Breast epithelium (tissue), 4 donors: Measurements from ENCODE around the gene STK17A. TPM values are rescaled to one million over a fixed set of nuclear protein-coding genes. Genes with fewer than 3 reads are reported as not detected.

ENCODE experiments used
- DNase-seq, 2 donors: peaks; one replicate each; pipeline ENCODE4 v3.0.0-alpha.2; 2019; ENCODE audit warnings: low spot score in 2 of 2
- H3K27ac ChIP-seq, 2 donors: fragments of 200-600 bp; sonication (generic) in 1 of 2; one replicate each; pipeline ENCODE4 v1.5.1; 2016 to 2019; ENCODE audit warnings: mild to moderate bottlenecking in 1 of 2
- H3K27me3 ChIP-seq, 2 donors: fragments of 200-600 bp; sonication (generic) in 1 of 2; one replicate each; pipeline versions ENCODE4 v1.5.1 to v1.6.0; 2017 to 2019; ENCODE audit warnings: control low read depth in 1 of 2, mild to moderate bottlenecking in 1 of 2
- H3K36me3 ChIP-seq: fragments of 200-600 bp; one replicate; pipeline ENCODE4 v1.5.1; 2019
- H3K4me1 ChIP-seq, 2 donors: fragments of 200-600 bp; sonication (generic); one replicate each; pipeline ENCODE4 v1.5.1; 2016 to 2019; ENCODE audit warnings: control low read depth in 1 of 2
- H3K4me3 ChIP-seq, 3 donors: fragments of 200-600 bp; sonication (generic); 1 replicate in 2 of 3; 2 replicates in 1 of 3; pipeline ENCODE4 v1.5.1; 2016 to 2019; ENCODE audit warnings: mild to moderate bottlenecking in 3 of 3, moderate library complexity in 2 of 3
- H3K9me3 ChIP-seq, 2 donors: fragments of 200-600 bp; sonication (generic) in 1 of 2; one replicate each; pipeline ENCODE4 v1.5.1; 2016 to 2019; ENCODE audit warnings: control low read depth in 1 of 2
- POLR2A ChIP-seq: fragments of 450-650 bp; IDR thresholded peaks from one replicate; pipeline ENCODE4 v1.6.1; 2016; ENCODE audit warnings: antibody characterized with exemption, mild to moderate bottlenecking, moderate library complexity
- POLR2AphosphoS5 ChIP-seq, 3 donors: sonication (generic); formaldehyde crosslinking; IDR thresholded peaks; one replicate each; pipeline ENCODE4 v1.6.1; 2017; ENCODE audit warnings: antibody characterized with exemption in 3 of 3
- intact Hi-C: fragments of 100-400 bp; cut with DNase I; formaldehyde crosslinking; loops from one replicate; pipeline ENCODE4 v1.15.1; 2023; ENCODE audit warnings: low total_unique reads
- total RNA-seq, 3 donors: library from RNA; depleted of rRNA; stranded (reverse); fragments of >200 nt; gene quantifications; one replicate each; pipeline ENCODE4 v1.1.0, GENCODE V29; 2016
- TF ChIP-seq, protein P1 (sequence below), 3 donors: fragments of 450-650 bp; IDR thresholded peaks; one replicate each; pipeline ENCODE4 v1.5.1; 2016 to 2017; ENCODE audit warnings: antibody characterized with exemption in 3 of 3, mild to moderate bottlenecking in 3 of 3, moderate library complexity in 3 of 3

The STK17A gene
- total RNA-seq, 3 donors from 2014 or later, result 13.3 to 24.3 (median 24.1) TPM

DNA sequence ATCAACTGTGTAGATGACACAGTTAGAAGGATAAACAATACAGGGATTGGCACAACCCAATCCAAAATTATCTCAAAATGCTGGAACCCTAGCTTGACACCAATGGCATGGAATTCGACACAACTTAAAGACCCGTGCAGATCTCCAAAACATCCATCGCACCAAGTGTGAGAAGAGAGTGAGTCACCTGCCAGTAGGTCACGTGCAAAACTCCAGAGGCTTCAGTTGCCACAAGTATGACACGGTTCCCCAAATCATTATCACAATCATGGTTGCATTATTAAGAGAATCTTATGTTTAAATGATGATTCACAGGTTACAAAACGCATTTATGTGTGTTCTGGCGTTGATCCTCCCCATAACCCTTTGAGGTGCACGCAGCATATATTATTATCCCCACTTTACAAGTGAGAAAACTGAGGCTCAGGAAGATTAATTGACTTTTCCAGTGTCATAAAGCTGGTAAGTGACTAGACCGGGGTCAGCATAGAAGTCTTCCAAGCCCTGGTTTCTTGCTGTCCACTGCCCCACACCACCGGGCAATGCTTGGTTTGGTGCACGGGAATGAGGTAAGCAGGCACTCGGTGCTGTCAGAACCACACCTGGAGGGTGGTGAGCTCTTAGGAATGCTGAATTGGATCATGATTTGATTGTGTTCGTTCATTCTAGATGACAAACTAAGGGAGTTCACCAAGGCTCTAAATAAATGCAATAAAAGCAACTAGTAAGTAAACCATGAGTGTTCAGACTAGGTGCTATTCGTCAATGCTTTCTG lies 23.6 kb upstream of the STK17A start:
- Histone ChIP-seq H3K4me3 (no peak overlapping the region), H3K9me3 (no peaks in the 10 kb centered on the region), H3K27me3 (no peaks in the 10 kb centered on the region), H3K36me3 (no peaks in the 10 kb centered on the region), H3K4me1 (no peaks in the 10 kb centered on the region), H3K27ac (no peak overlapping the region)
- intact Hi-C loops, result no loop called here
- no peak for TF ChIP-seq POLR2AphosphoS5 (IDR thresholded peaks at IDR 0.05)
- no peak for TF ChIP-seq POLR2A
- TF ChIP-seq, protein P1, sequence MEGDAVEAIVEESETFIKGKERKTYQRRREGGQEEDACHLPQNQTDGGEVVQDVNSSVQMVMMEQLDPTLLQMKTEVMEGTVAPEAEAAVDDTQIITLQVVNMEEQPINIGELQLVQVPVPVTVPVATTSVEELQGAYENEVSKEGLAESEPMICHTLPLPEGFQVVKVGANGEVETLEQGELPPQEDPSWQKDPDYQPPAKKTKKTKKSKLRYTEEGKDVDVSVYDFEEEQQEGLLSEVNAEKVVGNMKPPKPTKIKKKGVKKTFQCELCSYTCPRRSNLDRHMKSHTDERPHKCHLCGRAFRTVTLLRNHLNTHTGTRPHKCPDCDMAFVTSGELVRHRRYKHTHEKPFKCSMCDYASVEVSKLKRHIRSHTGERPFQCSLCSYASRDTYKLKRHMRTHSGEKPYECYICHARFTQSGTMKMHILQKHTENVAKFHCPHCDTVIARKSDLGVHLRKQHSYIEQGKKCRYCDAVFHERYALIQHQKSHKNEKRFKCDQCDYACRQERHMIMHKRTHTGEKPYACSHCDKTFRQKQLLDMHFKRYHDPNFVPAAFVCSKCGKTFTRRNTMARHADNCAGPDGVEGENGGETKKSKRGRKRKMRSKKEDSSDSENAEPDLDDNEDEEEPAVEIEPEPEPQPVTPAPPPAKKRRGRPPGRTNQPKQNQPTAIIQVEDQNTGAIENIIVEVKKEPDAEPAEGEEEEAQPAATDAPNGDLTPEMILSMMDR (IDR thresholded peaks at IDR 0.05), result no peak
- no peak for DNase-seq

DNA sequence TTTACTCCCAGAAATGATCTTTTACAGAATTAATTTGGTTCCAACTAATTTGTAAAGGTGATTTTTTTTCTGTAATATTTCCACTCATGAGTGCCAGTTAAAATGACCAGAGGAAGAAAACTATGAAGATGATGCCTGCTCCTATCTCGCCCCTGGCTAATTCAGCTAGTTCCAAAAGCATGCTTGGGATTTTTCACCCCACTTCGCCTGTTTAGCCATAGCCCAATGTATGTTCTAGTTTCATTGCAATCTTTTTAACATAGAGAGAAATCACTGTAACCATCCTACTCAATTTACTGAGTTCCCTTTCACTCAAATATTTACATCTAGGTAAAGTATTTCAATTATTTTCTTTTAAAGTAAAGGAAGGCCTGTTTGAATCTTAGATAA lies 23.0 kb upstream of the STK17A start:
- Histone ChIP-seq H3K27me3 (no peaks in the 10 kb centered on the region), H3K36me3 (no peaks in the 10 kb centered on the region), H3K4me1 (no peaks in the 10 kb centered on the region), H3K9me3 (no peaks in the 10 kb centered on the region), H3K27ac (no peak overlapping the region), H3K4me3 (no peak overlapping the region)
- intact Hi-C loops, result no loop called here
- TF ChIP-seq, protein P1 (IDR thresholded peaks at IDR 0.05), result no peak
- TF ChIP-seq POLR2A (no peak), POLR2AphosphoS5 (IDR thresholded peaks at IDR 0.05) (no peak)
- DNase-seq, result no peak

DNA sequence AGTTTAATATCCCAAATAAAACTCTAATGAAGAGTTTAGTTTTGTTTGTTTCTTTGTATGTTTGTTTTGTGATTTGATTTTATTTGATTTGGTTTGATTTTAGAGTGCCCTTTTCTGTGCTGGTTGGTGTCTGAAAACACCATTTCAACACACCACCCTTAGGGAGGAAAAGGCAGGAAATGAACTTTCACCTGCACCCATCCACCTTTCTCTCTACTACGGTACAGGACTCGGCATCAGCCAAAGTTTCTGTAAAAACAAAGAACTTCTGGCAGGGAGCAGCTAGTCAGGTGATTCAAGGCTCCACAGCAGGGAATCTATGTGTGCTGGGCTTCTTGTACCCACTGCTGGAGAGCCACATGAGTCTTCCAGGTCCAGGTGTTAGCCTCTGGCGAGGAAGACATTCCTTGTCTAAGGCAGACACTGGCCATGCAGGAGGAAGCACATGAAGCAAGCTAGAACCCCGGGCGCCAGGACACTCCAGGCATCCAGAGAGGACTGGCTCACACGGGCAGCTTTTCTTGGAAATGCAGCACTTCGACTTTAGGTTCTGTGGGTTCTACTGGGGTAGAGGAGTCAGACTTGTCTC lies 22.1 kb upstream of the STK17A start:
- H3K27me3 ChIP-seq, result no peaks in the 10 kb centered on the region
- H3K36me3 ChIP-seq, result no peaks in the 10 kb centered on the region
- DNase-seq, result no peak
- intact Hi-C loops, result no loop called here
- H3K4me3 ChIP-seq, result no peak overlapping the region
- H3K9me3 ChIP-seq, result no peaks in the 10 kb centered on the region
- no peak for TF ChIP-seq POLR2A
- TF ChIP-seq, protein P1 (IDR thresholded peaks at IDR 0.05), result no peak
- TF ChIP-seq POLR2AphosphoS5 (IDR thresholded peaks at IDR 0.05), result no peak
- no peaks in the 10 kb centered on the region for H3K4me1 ChIP-seq
- H3K27ac ChIP-seq, result no peak overlapping the region

GRCh38 chr7:43562383-43562782 lies 20.5 kb upstream of the STK17A start:
- intact Hi-C loops, result no loop called here
- TF ChIP-seq POLR2AphosphoS5 (IDR thresholded peaks at IDR 0.05) (no peak), POLR2A (no peak)
- TF ChIP-seq, protein P1 (IDR thresholded peaks at IDR 0.05), result no peak
- Histone ChIP-seq H3K9me3 (no peaks in the 10 kb centered on the region), H3K4me1 (no peaks in the 10 kb centered on the region), H3K4me3 (no peak overlapping the region), H3K27ac (no peak overlapping the region), H3K36me3 (no peaks in the 10 kb centered on the region), H3K27me3 (no peaks in the 10 kb centered on the region)
- DNase-seq, result no peak

DNA sequence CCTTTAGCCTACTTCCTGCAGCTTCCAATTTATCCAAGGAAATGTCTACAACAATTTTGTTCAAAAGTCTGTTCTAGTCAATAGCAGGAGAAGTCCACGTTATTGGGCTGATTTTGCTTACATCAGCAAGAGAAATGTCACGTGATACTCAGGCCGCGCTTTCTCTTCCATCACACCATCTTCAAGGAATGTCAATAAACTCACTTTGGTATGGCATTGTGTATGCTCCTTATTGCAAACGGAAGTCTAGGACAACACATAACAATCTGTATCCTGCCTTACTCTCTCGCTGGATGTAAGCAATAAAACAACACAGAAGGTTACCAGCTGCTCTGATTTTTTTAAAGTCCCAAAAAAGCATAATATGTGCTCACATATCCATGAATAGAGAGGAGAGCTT lies 17.1 kb upstream of the STK17A start:
- H3K4me1 ChIP-seq, result no peaks in the 10 kb centered on the region
- H3K27me3 ChIP-seq, result no peaks in the 10 kb centered on the region
- intact Hi-C loops, result no loop called here
- no peak overlapping the region for H3K4me3 ChIP-seq
- TF ChIP-seq POLR2AphosphoS5 (IDR thresholded peaks at IDR 0.05) (no peak), POLR2A (no peak)
- TF ChIP-seq, protein P1 (IDR thresholded peaks at IDR 0.05), result no peak
- no peaks in the 10 kb centered on the region for H3K36me3 ChIP-seq
- H3K27ac ChIP-seq, result no peak overlapping the region
- no peaks in the 10 kb centered on the region for H3K9me3 ChIP-seq
- DNase-seq, result no peak
